ENCODE data around the gene UGT2A2.

Gene UGT2A2

GRCh38 chr4:69576251-69576877, 63.1 kb downstream of the UGT2A2 start:
- no peak for DNase-seq (ENCODE audit: low read depth in 2 of 2)

DNA sequence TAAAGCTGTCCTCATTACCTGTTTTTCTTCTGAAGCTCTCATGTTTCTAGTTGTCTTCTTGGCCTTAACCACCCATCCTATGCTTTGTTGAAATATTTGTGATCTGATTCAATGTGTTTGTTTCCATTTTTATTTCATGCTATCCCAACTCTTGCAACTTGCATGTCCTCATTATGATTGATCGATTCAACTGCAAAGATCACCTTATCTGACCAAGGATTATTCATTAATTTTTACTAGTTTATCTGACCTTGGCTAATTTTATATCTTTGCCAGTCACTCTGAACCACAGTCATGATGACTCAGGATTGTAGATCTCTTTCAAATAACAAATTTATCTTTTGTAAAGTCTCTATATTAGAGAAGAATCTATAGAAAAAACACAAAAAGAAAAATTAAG, 70.7 kb downstream of the UGT2A2 start:
- no peak for DNase-seq (ENCODE audit: low read depth in 2 of 2)

DNA sequence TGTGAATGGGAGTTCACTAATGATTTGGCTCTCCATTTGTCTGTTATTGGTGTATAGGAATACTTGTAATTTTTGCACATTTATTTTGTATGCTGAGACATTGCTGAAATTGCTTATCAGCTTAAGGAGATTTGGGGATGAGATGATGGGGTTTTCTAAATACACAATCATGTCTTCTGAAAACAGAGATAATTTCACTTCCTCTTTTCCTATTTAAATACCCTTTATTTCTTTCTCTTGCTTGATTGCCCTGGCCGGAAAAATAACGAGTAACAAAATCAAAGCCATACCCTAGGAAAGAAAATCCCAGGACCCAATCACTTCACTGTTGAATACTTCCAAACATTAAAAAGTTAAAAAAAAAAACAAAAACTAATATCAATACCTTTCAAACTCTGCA, 76.0 kb downstream of the UGT2A2 start:
- no peak for DNase-seq (ENCODE audit: low read depth in 2 of 2)

DNA sequence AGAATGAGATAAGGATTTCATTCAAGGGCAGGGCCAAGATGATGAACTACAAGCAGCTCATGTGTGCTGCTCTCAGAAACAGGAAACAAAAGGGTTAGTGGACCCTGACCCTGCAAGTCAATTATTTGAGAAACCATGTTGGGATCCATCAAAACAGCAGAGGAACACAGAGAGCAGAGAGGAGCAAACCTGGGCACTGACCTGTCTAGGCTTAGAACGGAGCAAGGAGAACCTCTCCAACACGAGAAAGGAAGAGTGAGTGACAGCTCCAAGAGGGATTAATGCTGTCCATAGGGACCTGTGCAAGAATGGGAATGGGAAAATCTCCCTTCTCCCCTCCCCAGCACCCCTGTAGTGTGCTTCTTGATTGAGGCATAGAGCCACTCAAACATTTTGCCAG, 89.8 kb downstream of the UGT2A2 start:
- no peak for DNase-seq (ENCODE audit: low read depth in 2 of 2)

DNA sequence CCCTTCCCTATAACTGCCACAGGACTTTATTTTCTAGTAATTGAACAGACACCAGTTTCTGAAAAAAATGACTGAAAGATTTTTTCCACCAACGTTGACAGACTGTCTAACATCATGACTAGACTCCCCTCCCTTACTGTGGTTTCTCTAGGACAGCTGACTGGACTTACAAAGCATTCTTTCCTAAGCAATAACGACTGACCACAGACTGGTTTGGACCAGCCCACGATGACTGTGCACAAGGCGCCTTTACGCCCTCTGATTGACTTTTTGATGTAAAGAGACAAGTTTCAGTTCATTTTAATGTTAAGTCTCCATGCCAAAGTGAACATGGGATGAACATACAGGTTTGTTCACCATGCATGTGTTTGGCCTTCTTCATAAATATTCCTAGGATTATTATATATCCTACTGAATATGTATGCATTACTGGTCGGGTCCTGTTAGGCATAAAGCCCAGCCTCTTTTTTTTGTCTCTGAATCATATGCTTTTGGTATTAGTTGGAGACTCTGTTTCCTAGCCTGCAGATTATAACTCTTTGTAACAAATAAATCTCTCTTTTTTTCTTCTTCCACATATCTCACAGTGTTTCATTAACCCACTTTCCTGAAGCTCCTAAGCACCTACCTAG, 93.2 kb downstream of the UGT2A2 start:
- no peak for DNase-seq (ENCODE audit: low read depth in 2 of 2)

All from stimulated activated CD4-positive, alpha-beta T cell treated with anti-CD3 and anti-CD28 coated beads, Interleukin-1b, Interleukin-23, amount 100 ng/mL, for 1 hour (primary cell).